ENCODE measurements around the gene TCF3. TPM values are rescaled to one million over a fixed set of nuclear protein-coding genes. Genes with fewer than 3 reads are reported as not detected.

The TCF3 gene
- total RNA-seq, 1 experiment from 2014 or later: 304 TPM

GRCh38 chr19:1584500-1585242 lies 67.7 kb downstream of the TCF3 start:
- no CpG with 5 or more reads among the region's 87 CpGs for WGBS (ENCODE audit: extremely low coverage, insufficient read length, low lambda C conversion rate)
- Histone ChIP-seq H3K4ac (ENCODE audit: low read depth, low read length) (no peak overlapping the region), H3K23ac (ENCODE audit: insufficient read length, low read depth, low read length) (no peak overlapping the region), H2BK120ac (ENCODE audit: low read depth, low read length, poor library complexity, severe bottlenecking) (no peak overlapping the region), H4K20me1 (ENCODE audit: control insufficient read depth, insufficient read depth, insufficient read length) (peaks cover 2% of the 10 kb centered on the region), H3K4me2 (ENCODE audit: insufficient read depth, insufficient read length, low read length) (peak overlapping the region; percentile 19), H2BK15ac (ENCODE audit: low read depth, low read length) (no peak overlapping the region), H4K91ac (ENCODE audit: insufficient read length, low read depth, low read length) (no peak overlapping the region), H2BK5ac (ENCODE audit: insufficient read length, low read length) (no peak overlapping the region), H3K4me1 (ENCODE audit: insufficient read depth, low read length) (no peaks in the 10 kb centered on the region), H2BK20ac (ENCODE audit: low read depth, low read length, poor library complexity, severe bottlenecking) (no peak overlapping the region), H3K9me3 (ENCODE audit: control insufficient read depth, low read depth, low read length) (no peaks in the 10 kb centered on the region), H3K79me1 (ENCODE audit: insufficient read depth, low read depth, low read length, poor library complexity, severe bottlenecking) (peaks cover 9% of the 10 kb centered on the region), H3K23me2 (ENCODE audit: insufficient read length, low read depth, low read length, poor library complexity, severe bottlenecking) (no peaks in the 10 kb centered on the region), H3K27me3 (ENCODE audit: insufficient read depth, low read length) (no peaks in the 10 kb centered on the region), H3K56ac (ENCODE audit: insufficient read length, low read depth, low read length) (no peak overlapping the region), H3K27ac (ENCODE audit: insufficient read length, low read depth, low read length) (no peak overlapping the region), H2BK12ac (ENCODE audit: insufficient read length, low read depth, low read length) (no peak overlapping the region), H3K9ac (ENCODE audit: extremely low read depth, insufficient read length, low read length) (peak overlapping the region; percentile 10), H3T11ph (ENCODE audit: low read length) (no peak overlapping the region), H4K8ac (replicated peaks; ENCODE audit: insufficient read length, low read depth, low read length) (no peak overlapping the region), H2AFZ (ENCODE audit: low read length) (no peak overlapping the region), H2AK5ac (ENCODE audit: insufficient read length, low read length) (no peak overlapping the region), H3K18ac (ENCODE audit: insufficient read length, low read depth, low read length) (no peak overlapping the region), H3K79me2 (ENCODE audit: insufficient read depth, low read length) (peaks cover 7% of the 10 kb centered on the region; the same call in 1 of the 2 replicates), H4K5ac (ENCODE audit: insufficient read length, low read depth, low read length) (no peak overlapping the region), H3K14ac (ENCODE audit: insufficient read depth, low read length) (no peak overlapping the region)
- Mint-ChIP-seq H3K27me3 (ENCODE audit: low read depth) (peaks cover 2% of the 10 kb centered on the region), H3K27ac (peak overlapping the region in 2 of 3 experiments; percentile 28 to 75; a peak in 2 of 7 replicates), H3K4me3 (no peak overlapping the region), H3K4me1 (peaks cover 1 to 2% of the 10 kb centered on the region in 2 experiments), H3K9me3 (no peaks in the 10 kb centered on the region; a peak in 1 of 5 replicates), H3K36me3 (ENCODE audit: insufficient read depth in 1 of 3, low read depth in 3 of 3) (peaks cover 36 to 65% (median 64%) of the 10 kb centered on the region in 3 experiments; a peak in 6 of 7 replicates)
- no peak for DNase-seq
- no peak for TF ChIP-seq CTCF (conservative IDR thresholded peaks at IDR 0.05)

Data from H9 (cell line).